K562 (cell line): Measurements from ENCODE around the gene PCBP3. TPM values are rescaled to one million over a fixed set of nuclear protein-coding genes. Genes with fewer than 3 reads are reported as not detected.

Experiments used
- ATAC-seq: fragments of 200-7000 bp; cut with Tn5 transposase; 3 replicates; pipeline ENCODE4 v1.9.1; 2020; ENCODE audit warnings: moderate library complexity
- BruUV-seq: library from RNA; stranded (reverse); fragments of 400-500 nt; replicated peaks from 2 replicates; lab custom pipeline; 2021; lab: Mats Ljungman, UMichigan
- CTCF ChIA-PET: fragments of 300-600 bp; formaldehyde crosslinking; extraction: SDS; loops from one replicate; lab custom pipeline; 2021; ENCODE audit warnings: low intra/inter-chr PET ratio; lab: Yijun Ruan, JAX
- POLR2A ChIA-PET: fragments of 300-600, 350-650 bp; sonication (Branson Sonifier 250); formaldehyde crosslinking; extraction: SDS; loops from one replicate; lab custom pipeline; 2021; ENCODE audit warnings: antibody characterized with exemption, inconsistent platforms; lab: Yijun Ruan, JAX
- DNase-seq, 4 experiments: peaks; one replicate each; pipeline versions ENCODE4 v3.0.0 to v3.0.0-alpha.2; 2011 to 2018; ENCODE audit warnings: low spot score in 3 of 4, mixed read lengths in 3 of 4; ENCODE audit errors: extremely low read depth in 1 of 4
- FAIRE-seq: peaks from 2 replicates; lab custom pipeline; 2011; peaks lifted over from hg19 to GRCh38; lab: Jason Lieb, UNC
- H2AFZ ChIP-seq: 2 replicates; pipeline ENCODE4 v1.6.0; 2011; ENCODE audit warnings: low read depth, low read length, control low read depth, inconsistent platforms
- H3K27ac ChIP-seq: fragments of 200-600 bp; 3 replicates; pipeline ENCODE4 v1.8.0; 2011; ENCODE audit warnings: low read depth, mild to moderate bottlenecking, control low read depth, inconsistent platforms, low read length, moderate library complexity, mixed read lengths; ENCODE audit errors: extremely low read depth
- H3K27me3 ChIP-seq, 2 experiments: fragments of 300-600 bp in 1 of 2; 2 replicates in 1 of 2; 3 replicates in 1 of 2; pipeline versions ENCODE4 v1.6.0 to v1.8.0; 2011; ENCODE audit warnings: inconsistent platforms in 2 of 2, low read length in 2 of 2, mild to moderate bottlenecking in 1 of 2, mixed read lengths in 1 of 2, moderate library complexity in 1 of 2; ENCODE audit not compliant: control insufficient read depth in 2 of 2, insufficient read depth in 2 of 2
- H3K36me3 ChIP-seq: fragments of 300-600 bp; 3 replicates; pipeline ENCODE4 v1.8.0; 2011; ENCODE audit warnings: mild to moderate bottlenecking, low read length, inconsistent platforms; ENCODE audit not compliant: control insufficient read depth, insufficient read depth
- H3K4me1 ChIP-seq, 2 experiments: fragments of 200-600 bp in 1 of 2; replicated peaks in 1 of 2; 2 replicates in 1 of 2; 3 replicates in 1 of 2; pipeline versions ENCODE4 v1.5.1 to v1.8.0; 2011; ENCODE audit warnings: inconsistent platforms in 2 of 2, low read length in 2 of 2, mild to moderate bottlenecking in 1 of 2, mixed read lengths in 1 of 2, moderate library complexity in 1 of 2; ENCODE audit not compliant: control insufficient read depth in 2 of 2, insufficient read depth in 2 of 2
- H3K4me2 ChIP-seq: 2 replicates; pipeline ENCODE4 v1.6.1; 2011; ENCODE audit warnings: low read length, control low read depth, inconsistent platforms, mixed read lengths; ENCODE audit not compliant: insufficient read depth
- H3K4me3 ChIP-seq: fragments of 200-600 bp; sonication (generic), shearing (Covaris generic); 2 replicates; pipeline ENCODE4 v1.5.1; 2016; ENCODE audit warnings: control low read depth, inconsistent platforms
- H3K79me2 ChIP-seq: fragments of 200-600 bp; 3 replicates; pipeline ENCODE4 v1.8.0; 2011; ENCODE audit warnings: low read length, inconsistent platforms; ENCODE audit not compliant: control insufficient read depth, insufficient read depth
- H3K9ac ChIP-seq, 2 experiments: 2 replicates each; pipeline versions ENCODE4 v1.6.0 to v1.6.1; 2011; ENCODE audit warnings: low read depth in 2 of 2, low read length in 2 of 2, control low read depth in 1 of 2, inconsistent platforms in 1 of 2, mild to moderate bottlenecking in 1 of 2, mixed read lengths in 1 of 2; ENCODE audit not compliant: insufficient read depth in 1 of 2
- H3K9me1 ChIP-seq: one replicate; pipeline ENCODE4 v1.6.0; 2011; ENCODE audit warnings: inconsistent platforms, mild to moderate bottlenecking, low read length, moderate library complexity; ENCODE audit not compliant: control insufficient read depth, insufficient read depth
- H3K9me3 ChIP-seq: replicated peaks from 2 replicates; pipeline ENCODE4 v1.5.1; 2011; ENCODE audit warnings: low read depth, low read length, inconsistent platforms; ENCODE audit not compliant: control insufficient read depth, insufficient read depth
- H4K20me1 ChIP-seq: replicated peaks from 2 replicates; pipeline ENCODE4 v1.6.1; 2011; ENCODE audit warnings: low read length, inconsistent platforms, mixed read lengths; ENCODE audit not compliant: control insufficient read depth, insufficient read depth
- RBM22 ChIP-seq: fragments of 200-400 bp; formaldehyde crosslinking; IDR thresholded peaks from 2 replicates; pipeline ENCODE4 v1.6.1; 2018; ENCODE audit warnings: low read length, low read depth; ENCODE audit not compliant: poor library complexity, severe bottlenecking
- SPI1 ChIP-seq: IDR thresholded peaks from 2 replicates; pipeline ENCODE4 v1.6.1; 2011; ENCODE audit warnings: low read depth, low read length, control low read depth, borderline replicate concordance
- ZFP36 ChIP-seq: fragments of 150-350 bp; IDR thresholded peaks from 2 replicates; pipeline ENCODE4 v1.6.1; 2018; ENCODE audit warnings: low read length, low read depth; ENCODE audit not compliant: partially characterized antibody
- ZNF146 ChIP-seq: IDR thresholded peaks from one replicate; pipeline ENCODE4 v1.6.1; 2018; ENCODE audit warnings: missing compliant biosample characterization; ENCODE audit not compliant: unreplicated experiment
- WGBS: fragments of 100-300 bp; shearing (Covaris generic); methylation state at CpG from one replicate; pipeline ENCODE4 v1.1.6; 2016; ENCODE audit warnings: low coverage, mixed read lengths; ENCODE audit not compliant: insufficient coverage; ENCODE audit errors: missing lambda C conversion rate; 5-methylcytosine and 5-hydroxymethylcytosine counted together
- in situ Hi-C: fragments of 300-500 bp; cut with MboI; formaldehyde crosslinking; loops from 4 replicates; pipeline ENCODE4 v1.15.0; 2018; ENCODE audit warnings: inconsistent platforms, mixed read lengths
- intact Hi-C: fragments of 100-400 bp; cut with micrococcal nuclease; formaldehyde crosslinking; loops from 2 replicates; pipeline ENCODE4 v1.14.2; 2022
- polyA plus RNA-seq, 8 experiments: library from polyadenylated mRNA; depleted of rRNA in 4 of 8; stranded (reverse) in 5 of 8; unstranded in 3 of 8; fragments of >200 nt; fragmentation: Nextera tagmentation in 2 of 8; fragmentation: Illumina TruSeq in 1 of 8; extraction: Ambion mirVana in 2 of 8; extraction: Trizol in 1 of 8; gene quantifications; 2 replicates each; pipeline versions ENCODE4 v1.2.1 to v1.2.3, GENCODE V29; 2011 to 2014; ENCODE audit warnings: inconsistent platforms in 1 of 8, missing spikeins in 1 of 8
- total RNA-seq, 7 experiments: library from RNA; depleted of rRNA in 6 of 7; stranded (reverse); fragments of >200 nt in 6 of 7; fragmentation: Illumina TruSeq in 2 of 7; extraction: Trizol in 2 of 7; gene quantifications; 2 replicates each; pipeline versions ENCODE4 v1.2.1 to v1.2.3, GENCODE V29; 2011 to 2021; ENCODE audit warnings: low replicate concordance in 1 of 7

PCBP3 gene
- total and polyA plus RNA-seq, 9 of the 15 experiments (the other 6 are each of a cell fraction or from before 2014, with no cell fraction given) = 0.18 TPM; not detected in 8

GRCh38 chr21:45772180-45772579, 128.7 kb downstream of the PCBP3 start:
- CTCF ChIA-PET = no interaction called here
- intact Hi-C loops (no loop called here), in situ Hi-C loops (no loop called here)
- POLR2A ChIA-PET = no interaction called here
- DNase-seq (no peak), FAIRE-seq (no peak), ATAC-seq (no peak)
- Histone ChIP-seq H3K79me2 (no peaks in the 10 kb centered on the region), H3K4me3 (no peak overlapping the region), H3K4me2 (no peak overlapping the region), H3K27ac (no peak overlapping the region), H3K9me3 (no peaks in the 10 kb centered on the region), H3K27me3 (peaks cover 3 to 31% of the 10 kb centered on the region in 2 experiments; a peak in 4 of 5 replicates), H4K20me1 (no peaks in the 10 kb centered on the region), H3K36me3 (no peaks in the 10 kb centered on the region), H3K9ac (no peak overlapping the region), H3K4me1 (no peaks in the 10 kb centered on the region), H3K9me1 (no peaks in the 10 kb centered on the region), H2AFZ (no peak overlapping the region)
- BruUV-seq = no TSS peak
- TF ChIP-seq ZNF146 (CRISPR knock-in tag) (peak; percentile 35), RBM22 (no peak)

DNA sequence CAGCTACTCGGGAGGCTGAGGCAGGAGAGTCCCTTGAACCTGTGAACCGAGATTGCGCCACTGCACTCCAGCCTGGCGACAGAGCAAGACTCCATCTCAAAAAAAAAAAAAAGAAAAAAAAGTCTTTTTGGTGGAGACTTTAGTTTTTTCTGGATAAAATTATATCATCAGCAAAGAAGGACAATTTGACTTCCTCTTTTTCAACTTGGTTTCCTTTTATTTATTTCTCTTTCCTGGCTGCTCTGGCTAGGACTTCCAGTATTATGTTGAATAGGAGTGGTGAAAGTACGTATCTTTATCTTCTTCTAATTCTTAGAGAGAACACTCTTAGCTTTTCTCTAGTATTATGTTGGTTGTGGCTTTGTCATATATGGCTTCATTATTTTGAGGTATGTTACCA, 130.8 kb downstream of the PCBP3 start:
- CTCF ChIA-PET = interaction anchor here (0.6 kb wide), 1 partner anchor 418 kb away, joined by 5 read pairs; no protein-coding TSS in a partner anchor
- POLR2A ChIA-PET = no interaction called here
- in situ Hi-C loops = no loop called here
- no peaks in the 10 kb centered on the region for H3K9me1 ChIP-seq
- no peaks in the 10 kb centered on the region for H3K4me1 ChIP-seq
- H3K4me3 ChIP-seq = no peak overlapping the region
- H3K9me3 ChIP-seq = no peaks in the 10 kb centered on the region
- no peak overlapping the region for H3K9ac ChIP-seq
- intact Hi-C loops = no loop called here
- no TSS peak for BruUV-seq
- peak; percentile 35; the same call in 1 of the 2 replicates for TF ChIP-seq SPI1
- no peak for TF ChIP-seq ZFP36
- no peaks in the 10 kb centered on the region for H4K20me1 ChIP-seq
- H3K4me2 ChIP-seq = no peak overlapping the region
- FAIRE-seq (no peak), ATAC-seq (no peak), DNase-seq (no peak)
- no peaks in the 10 kb centered on the region for H3K36me3 ChIP-seq
- no peaks in the 10 kb centered on the region for H3K79me2 ChIP-seq
- no peak overlapping the region for H3K27ac ChIP-seq
- no peak overlapping the region for H2AFZ ChIP-seq
- H3K27me3 ChIP-seq = peaks cover 0 to 13% of the 10 kb centered on the region in 2 experiments; a peak in 3 of 5 replicates
- WGBS = 0% methylated on average over 5 of the region's 5 CpGs
